ENCODE data around the gene XRCC4.
"Not testable (repeated sequence)": the region's sequence is repeated elsewhere in the genome, so short reads cannot be mapped to it uniquely, and the experiment has no call there.

XRCC4 gene

GRCh38 chr5:83076742-83077661 lies at the start of gene XRCC4, which contains the start of gene TMEM167A:
XRCC4 (plus strand) TSS chr5:83077547; CDS start chr5:83104920, 27,373 bp downstream.
TMEM167A (minus strand) TSS chr5:83077394; CDS start chr5:83077323, 71 bp downstream.
- DNase-seq = peak; percentile 100

GRCh38 chr5:83029912-83030311 lies 47.4 kb upstream of the XRCC4 start:
- DNase-seq = no peak

- DNase-seq = no peak
These were observed 46.0 kb upstream of the XRCC4 start for GRCh38 chr5:83031381-83031780.

- no peak for DNase-seq
These were observed 43.3 kb upstream of the XRCC4 start for GRCh38 chr5:83034036-83034435.

DNA sequence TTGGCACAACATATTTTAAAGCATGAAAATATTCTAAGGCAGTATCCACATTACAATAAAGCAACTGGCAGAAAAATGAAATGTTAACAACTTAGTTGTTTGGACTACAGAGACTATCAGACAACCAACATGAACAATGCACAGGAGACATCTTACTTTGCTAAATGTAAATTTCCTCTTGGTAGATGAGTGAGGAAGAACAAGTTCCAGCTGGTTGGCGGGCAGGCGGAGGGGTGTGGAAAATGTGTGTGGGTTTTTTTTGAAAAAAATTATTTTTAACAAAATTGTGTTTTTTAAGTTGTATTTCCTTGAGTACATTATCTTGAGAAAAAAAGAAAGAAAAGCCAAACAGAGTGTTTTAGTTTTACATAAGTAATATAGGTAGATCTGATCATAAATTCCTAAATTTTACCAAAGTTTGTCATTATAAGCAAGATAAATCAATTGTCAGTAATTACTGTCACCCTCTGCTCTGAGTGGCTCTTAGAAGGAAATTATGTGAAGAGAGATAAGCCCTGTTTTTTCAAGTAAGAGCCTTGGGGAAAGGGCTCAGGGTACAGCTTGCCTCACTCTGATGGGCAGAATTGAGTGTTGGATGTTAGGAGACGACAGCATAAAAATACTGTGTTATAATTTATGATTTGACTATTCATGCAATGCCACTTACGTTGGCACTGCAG lies 42.7 kb upstream of the XRCC4 start:
- DNase-seq = no peak

DNA sequence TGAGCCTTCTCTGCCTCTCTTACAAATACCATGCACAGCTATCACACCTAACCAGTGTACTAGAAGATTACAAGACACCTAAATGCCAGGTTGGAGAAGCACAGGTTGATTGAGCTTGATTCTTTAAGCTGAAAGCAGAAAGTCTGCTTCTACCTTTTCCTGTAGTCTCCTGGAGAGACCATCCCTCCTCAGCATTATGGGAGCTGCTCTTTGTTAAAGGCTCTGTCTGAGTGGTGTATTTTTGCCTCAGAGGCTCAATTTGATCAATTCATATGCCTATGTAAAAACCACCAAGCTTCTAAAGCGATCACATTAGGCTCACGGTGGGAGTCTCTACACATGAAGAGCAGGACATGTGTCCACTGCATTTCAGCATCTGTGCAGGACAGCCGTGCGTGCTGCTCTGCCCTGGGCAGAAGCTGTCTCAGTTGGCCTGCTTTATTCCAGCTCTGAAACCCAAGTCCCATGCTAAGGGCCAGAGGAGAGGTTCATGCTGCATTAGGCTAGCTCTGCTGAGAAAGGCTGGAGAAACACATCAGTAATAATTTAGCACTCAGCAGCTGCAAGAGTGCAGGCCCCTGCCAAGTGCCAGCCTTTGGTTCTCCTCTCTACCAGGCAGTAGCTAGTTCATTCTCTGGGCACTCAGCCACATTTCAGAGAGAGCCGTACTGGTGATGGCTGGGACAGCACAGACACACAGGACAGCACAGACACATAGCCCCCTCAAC lies 41.8 kb upstream of the XRCC4 start:
- peak; percentile 28 for DNase-seq

- no peak for DNase-seq
These were observed 40.3 kb upstream of the XRCC4 start for GRCh38 chr5:83036991-83037575.

DNA sequence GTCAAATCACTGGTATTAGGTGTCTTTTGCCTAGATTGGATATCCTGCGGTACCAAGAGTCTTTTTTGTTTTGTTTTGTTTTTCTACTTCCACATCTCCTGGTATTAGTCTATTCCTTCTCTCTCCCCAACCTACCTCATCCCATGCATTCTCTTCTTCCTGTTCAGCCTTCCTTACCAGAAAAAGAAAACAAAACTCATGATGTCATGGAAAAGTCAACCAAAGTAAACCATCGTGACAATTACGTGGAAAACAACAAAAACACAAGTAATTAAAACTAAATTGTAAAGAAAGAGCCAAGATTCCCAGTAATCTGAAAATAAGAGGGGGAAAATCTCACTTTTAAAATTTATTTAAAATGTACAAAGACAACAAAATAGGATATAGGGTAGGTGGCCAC lies 38.4 kb upstream of the XRCC4 start:
- no peak for DNase-seq

DNA sequence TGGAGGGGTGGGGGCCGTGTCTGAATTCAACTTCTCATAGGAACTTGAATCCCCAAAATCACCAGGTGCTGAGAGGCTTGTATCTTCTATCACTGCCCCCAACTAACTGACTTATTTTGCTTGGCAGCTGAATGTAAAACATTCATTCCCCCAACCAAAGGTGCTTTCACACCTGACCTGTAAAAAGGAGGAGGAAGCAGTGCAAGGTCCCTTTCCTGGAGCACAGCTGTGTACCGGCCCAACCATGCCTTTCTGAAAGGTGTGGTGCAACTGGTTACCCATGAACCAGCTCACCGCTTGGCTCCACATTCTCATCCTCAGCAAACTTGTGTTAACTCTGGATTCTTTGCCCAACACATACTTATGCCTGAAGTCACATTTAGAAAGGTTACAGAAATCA lies 34.8 kb upstream of the XRCC4 start:
- DNase-seq = no peak

GRCh38 chr5:83044926-83045325 lies 32.4 kb upstream of the XRCC4 start:
- no peak for DNase-seq

DNA sequence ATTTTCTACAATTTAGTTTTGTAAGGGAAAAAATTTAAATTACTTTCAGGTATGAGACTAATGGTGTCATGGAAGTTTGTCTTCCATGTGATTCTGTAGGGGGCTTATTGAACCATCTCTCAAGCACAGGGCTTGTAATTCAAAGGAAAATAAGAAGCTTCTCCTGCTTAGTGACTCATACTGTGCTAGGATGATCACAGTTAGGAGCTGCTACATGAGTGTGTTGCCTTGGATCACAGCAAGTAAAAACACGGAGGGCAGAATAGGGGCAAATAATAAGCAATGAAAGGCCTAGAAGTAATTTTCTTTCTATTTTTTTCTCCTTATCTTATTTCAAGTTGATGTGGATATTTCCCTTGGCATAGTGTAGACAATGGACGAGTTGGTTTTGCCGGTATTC lies 29.1 kb upstream of the XRCC4 start:
- no peak for DNase-seq

DNA sequence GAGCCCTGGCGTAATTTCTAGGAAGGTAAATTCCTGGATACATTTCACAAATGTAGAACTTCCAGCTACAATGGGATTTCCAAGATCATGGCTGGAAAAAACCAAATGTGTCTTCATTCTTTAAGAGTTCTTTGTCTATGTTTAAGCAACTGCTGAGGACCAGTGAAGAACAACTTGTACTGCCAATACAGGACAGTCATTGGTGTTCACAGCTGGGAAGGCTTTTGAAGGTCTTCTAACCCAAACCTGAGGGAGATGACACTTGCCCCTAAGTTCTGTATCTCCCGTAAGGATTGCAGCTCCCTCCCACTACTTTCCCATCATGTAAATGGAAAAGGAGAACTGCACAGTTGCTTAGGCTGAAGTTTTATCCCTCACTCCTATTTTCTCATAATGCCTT lies 28.5 kb upstream of the XRCC4 start:
- DNase-seq = no peak

DNA sequence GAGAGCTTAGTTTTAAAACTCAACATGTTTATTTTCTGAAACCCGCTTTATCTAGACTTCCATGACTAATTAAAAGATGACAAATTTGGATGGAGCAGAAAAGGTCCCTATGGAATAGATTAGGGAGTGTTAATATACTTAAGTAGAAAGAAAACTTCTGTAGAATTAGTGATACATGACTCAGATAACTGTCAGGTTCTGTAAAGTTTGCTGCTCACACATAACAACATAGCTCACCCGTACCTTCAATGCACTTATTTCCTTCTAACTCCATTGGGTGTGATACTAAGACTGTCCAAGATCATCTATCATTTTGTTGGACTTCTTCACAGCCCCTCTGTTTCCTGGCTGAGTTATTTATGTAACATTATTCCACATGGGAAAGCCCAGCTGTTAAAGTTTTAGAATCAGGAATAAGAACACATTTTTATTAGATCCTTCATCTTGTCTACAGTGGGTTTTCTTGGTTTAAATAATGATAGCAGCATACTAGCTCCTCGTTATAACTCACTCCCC lies 27.9 kb upstream of the XRCC4 start:
- no peak for DNase-seq

GRCh38 chr5:83050723-83051340 lies 26.5 kb upstream of the XRCC4 start:
- no peak for DNase-seq

GRCh38 chr5:83055166-83055565 lies 22.2 kb upstream of the XRCC4 start:
- DNase-seq = no peak

DNA sequence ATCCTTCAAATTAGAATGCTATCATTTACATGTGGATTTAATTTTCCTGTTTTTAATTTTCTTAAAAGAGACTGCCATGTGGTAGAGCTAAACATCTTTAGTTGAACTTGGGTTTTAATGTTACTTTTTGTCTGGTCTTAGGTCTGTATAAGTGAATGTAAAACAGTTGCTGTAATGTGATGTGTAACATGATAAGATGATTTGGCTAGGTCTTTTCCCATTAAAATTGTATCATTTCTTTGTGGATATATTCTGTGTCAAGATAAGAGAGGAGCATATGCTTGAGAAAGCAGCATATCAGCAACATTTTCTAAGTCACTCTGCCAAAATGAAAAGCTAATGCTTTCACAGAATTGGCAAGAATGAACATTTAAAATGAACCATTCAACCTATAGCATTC lies 18.6 kb upstream of the XRCC4 start:
- DNase-seq = no peak

- DNase-seq = no peak
These were observed 18.0 kb upstream of the XRCC4 start for GRCh38 chr5:83059341-83059740.

DNA sequence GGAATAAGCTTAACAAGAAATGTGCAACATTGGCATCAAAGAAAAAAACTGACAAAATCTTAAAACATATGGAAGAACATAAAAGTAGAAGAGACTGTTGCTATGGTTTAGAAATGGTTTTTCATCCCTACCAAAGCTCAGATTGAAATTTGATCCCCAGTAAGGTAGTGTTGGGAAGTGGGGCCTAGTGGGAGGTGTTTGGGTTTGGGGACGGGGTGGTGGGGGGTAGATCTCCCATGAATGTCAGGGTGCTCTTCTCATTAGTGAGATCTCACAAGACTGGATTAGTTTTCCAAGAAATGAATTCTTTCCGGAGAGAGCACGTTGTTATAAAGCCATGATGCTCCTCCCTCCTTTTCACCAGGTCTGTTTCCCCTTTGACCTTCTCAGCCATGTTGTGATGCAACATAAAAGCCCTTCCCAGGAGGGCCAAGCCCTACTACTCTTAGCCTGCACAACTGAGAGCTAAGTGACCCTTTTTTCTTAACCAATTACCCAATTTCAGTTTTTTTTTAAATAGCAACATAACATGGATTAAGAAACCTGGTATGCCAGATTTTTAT lies 10.7 kb upstream of the XRCC4 start:
- DNase-seq = no peak

DNA sequence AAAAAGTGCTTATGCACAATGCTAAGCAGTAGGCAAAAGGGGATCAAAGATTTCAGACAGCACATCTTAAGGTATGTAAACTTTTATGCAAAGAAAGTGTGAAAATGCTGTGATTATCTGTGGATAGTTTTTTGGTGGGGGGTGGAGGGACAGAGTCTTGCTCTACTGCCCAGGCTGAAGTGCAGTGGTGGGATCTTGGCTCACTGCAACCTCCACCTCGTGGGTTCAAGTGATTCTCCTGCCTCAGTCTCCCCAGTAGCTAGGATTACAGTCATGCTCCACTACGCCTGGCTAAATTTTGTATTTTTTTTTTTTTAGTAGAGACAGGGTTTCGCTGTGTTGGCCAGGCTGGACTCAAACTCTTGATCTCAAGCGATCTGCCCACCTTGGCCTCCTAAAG lies 10.0 kb upstream of the XRCC4 start:
- DNase-seq = not testable (repeated sequence)

DNA sequence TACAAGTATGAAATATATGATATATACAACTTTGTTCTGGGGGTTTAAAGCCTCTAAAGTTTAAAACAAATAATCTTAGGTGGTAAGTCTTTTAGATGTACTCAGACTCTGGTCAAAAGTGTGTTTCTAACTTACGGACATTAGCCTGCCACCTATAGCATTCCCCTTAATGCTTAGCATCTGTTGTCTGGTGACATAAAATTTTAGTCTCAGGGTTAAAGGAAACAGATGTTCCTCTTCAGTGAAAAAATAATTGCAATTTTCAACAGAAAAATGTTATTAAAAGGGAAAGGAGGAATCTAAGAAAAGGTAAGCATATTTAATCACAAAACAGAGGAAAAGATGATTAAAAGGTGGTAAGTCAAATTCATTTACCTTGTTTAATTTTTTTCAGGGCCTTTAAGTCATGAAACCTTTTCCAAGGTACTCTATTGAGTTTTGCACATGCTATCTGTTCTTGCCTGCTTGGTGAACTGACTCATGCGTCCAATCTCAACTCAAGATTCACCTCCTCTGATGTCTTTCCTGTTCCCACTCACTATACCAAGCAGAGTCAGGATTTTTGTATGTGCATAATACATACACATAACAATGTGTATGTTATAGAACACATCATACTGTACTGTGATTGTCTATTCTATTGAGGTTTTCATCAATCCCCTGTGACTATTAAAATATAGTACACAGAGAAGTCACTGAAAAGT lies 8.1 kb upstream of the XRCC4 start:
- DNase-seq = no peak
